ENCODE data around the gene CELSR3.
A peak's percentile ranks its signal among the peaks of the same experiment; 100 is the strongest.

Gene CELSR3

DNA sequence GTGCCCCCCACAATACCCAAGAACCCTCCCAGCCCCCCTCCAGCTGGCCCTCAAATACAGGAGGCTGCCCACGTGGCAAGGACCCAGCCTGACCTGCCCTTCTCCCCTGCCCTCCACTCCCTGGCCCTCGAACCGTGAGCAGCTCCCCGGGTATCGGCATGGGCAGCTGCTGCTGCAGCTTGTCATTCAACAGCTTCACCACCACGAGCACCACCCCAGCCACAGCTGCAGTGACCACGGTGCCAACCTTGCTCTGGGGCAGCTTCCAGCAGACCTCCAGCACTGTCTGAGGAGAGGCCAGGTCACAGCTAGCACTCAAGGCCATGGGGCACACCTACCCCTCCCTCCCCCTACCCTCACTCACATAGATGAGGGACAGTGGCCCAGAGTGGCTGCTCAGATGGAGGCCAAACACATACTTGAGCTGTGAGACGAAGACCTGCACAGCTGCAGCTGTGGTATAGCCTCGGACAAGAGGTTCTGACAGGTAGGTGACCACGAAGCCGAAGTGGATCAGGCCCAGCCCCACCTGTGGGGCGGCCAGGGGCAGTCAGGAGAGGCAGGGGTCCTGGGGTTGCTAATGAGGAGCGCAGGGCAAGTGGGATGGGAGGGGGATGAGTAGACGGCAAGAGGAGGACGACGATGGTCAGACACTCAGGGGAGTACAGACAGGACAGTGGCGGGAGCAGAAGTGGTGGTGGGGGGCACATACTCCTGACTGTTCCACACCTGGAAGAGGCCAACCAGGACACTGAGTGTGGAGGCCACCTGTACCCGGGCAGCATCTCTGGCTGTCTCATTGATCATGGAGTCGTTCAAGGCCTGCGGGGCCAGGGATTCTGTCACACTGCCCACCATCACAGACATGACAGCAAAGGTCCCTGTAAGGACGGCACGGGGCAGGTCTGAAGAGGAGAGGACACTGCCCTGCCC is 30.9 kb downstream of the CELSR3 start:
- DNase-seq = no peak

DNA sequence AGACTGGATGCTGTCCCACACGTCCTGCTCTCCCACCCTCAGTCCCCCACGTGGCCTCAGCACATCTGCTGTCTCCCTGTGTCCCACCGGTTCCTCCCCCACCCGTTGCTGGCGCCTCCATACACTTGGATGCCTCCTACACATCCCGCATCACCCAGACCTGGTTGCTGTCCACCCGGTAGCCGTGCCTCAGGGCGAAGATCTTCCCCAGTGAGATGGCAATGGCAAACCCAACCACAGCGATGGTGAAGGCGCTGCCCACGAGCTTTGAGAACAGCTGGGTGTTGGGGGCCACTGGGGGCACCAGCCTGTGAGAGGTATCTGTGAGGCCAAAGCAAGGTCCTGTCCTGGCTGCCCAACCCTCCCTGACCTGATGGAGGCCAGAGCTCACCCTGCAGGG is 31.9 kb downstream of the CELSR3 start:
- no peak for DNase-seq

DNA sequence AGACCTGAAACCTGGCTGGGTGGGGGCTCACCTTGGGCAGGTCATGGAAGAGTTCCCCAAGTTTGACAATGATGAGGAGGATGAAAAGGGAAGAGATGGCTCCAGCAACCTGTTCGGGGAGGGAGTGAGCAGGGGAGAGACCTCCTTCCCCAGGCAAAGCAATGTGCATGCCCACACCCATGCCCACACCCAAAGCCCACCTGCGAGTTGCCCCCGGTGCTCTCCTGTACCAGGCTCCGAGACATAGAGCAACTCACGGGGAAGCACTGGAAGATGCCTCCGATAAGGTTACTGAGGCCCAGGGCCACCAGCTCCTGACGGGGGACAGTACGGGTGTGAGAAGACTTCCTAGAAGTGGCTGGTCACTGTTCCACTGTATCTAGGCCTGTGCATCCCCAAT is 32.3 kb downstream of the CELSR3 start:
- no peak for DNase-seq

DNA sequence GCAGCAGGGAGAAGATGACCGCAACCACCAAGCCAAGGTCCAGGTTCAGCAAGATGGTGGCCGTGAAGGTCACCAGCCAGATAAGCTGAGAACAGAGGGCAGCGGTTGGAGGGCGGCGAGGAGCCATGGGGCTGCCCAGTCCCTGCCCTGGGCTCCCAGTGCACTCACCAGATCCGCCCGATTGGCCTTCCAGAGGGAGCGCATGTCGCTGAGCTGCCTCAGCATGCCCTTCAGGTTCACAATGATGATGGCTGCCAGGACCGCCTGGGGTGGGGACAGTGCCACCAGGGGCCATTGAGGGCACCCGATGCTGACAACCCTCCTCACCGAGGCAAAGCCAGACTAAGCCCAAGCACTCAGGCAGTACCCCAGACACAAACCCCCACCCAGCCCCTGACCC is 32.8 kb downstream of the CELSR3 start:
- no peak for DNase-seq

DNA sequence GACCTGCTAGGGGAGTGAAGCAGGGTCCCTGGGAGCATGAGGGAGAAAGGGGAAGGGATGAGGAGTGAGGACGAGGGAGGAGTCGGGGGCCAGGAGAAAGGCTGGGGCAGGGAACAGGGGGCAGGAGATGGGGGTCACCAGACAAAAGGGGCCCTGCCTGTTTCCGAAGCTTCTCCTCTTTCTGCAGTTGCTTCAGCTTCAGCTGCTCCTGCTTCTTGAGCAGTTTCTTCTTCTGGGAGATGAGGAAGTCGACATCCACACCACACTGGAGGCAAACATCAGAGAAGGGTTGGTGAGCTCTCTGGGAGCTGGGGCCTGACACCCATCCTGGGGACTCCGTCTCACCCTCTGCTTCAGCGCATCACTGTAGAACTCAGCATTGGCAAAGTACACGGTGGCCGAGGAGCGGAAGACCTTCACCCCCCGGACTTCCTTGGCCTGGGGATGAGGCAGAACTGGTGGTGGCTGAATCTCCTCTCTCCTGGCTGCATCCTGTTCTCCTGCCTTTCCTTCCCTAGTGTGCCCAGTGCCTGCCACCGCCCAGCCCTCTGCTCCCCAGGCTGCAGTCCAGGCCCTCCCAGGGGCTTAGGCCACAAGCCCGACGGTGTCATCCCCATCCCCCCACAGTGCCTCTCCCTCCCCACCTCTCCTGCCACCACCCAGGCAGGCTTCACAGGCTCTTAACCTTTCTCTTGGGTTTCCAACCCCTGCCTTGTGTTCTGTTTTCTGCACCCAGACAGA is 34.2 kb downstream of the CELSR3 start:
- no peak for DNase-seq

DNA sequence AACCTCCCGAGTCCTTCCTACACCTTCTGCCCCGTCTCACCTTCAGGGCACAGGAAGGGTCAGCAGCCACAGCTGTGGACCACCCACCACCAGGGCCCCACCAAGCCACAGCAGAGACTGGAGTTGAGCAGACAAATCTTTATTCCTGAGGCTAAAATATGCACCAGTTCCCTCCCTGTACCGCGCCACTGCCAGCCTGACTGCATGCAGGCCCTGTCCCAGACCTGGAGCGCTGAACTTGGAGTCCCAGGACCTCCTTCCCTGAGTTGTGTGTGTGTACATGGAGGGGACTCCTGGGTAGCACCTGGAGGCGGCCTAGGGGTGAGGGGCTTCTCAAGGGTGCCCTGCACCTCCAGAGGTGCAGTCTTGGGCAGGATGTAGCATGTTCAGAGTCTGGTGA is 37.1 kb downstream of the CELSR3 start:
- DNase-seq = no peak

DNA sequence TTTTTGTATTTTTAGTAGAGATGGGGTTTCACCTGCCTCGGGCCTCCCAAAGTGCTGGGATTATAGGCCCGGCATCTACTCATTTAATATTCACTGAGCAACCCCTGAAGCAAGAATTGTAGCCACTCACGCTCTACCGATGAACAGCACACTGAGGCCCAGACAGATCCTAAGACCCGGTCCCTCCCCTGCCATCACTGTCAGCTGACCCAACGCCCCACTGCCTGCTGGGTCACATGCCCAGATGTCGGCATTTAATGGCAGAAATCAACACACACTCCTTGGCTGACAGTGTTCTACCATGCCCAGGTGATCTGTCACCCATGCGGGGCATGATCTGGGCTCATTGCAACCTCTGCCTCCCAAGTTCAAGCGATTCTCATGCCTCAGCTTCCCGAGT is 37.9 kb downstream of the CELSR3 start:
- DNase-seq = no peak

DNA sequence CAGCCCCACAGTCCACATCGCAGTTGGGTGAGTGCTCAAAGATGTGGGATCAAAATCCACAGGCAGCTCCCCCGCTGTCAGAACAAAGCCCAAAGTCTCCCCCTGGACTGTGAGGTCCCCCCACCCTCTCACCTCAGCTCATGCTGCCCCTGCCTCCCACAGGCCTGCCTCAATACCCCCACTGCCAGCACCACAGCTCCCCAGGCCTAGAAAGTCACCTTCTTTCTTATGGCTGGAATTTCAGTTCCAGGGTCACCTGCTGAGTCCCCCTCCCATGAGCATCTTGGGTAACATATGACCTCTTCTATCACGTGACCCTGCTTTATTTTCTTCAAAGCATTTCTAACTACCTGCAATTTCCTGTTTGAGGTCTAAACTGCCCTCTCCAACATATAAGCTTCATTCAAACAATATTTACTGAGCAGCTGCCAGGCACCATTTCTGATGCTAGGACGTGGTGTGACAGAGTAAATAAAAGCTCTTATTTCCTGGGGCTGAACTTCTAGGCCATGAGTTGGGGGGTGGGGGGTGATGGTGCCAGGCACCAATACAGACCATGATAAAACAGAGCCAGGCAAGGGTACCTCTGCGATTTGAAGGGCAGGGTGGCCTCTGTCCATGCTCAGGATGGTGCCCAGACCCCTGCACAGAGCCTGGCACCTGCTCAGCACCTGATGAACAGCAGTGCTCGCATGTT is 38.7 kb downstream of the CELSR3 start:
- no peak for DNase-seq

DNA sequence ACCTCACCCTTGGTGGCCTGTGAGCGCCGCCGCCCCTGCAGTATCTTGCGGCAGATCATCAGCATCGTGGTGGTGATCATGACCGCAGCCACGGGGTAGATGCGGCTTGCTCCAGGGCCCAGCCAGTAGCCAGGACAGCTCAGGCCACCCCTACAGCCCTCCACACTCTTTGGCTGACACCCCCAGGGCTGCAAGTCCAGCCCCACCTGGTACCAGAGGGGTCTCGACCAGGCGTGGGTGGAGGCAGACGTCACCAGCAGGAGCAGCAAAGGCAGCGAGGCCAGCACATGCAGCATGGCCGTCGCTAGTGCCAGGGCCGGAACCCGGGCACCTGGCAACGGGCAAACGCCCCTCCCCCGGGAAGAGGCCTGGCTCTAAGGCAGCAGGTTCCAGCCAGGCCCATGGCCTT is 41.2 kb downstream of the CELSR3 start, which contains the start of gene TMEM89:
TMEM89 (minus strand) TSS at position 309 of the 409 bp plus-strand sequence; CDS start at position 296, 13 bp downstream.
- no peak for DNase-seq

DNA sequence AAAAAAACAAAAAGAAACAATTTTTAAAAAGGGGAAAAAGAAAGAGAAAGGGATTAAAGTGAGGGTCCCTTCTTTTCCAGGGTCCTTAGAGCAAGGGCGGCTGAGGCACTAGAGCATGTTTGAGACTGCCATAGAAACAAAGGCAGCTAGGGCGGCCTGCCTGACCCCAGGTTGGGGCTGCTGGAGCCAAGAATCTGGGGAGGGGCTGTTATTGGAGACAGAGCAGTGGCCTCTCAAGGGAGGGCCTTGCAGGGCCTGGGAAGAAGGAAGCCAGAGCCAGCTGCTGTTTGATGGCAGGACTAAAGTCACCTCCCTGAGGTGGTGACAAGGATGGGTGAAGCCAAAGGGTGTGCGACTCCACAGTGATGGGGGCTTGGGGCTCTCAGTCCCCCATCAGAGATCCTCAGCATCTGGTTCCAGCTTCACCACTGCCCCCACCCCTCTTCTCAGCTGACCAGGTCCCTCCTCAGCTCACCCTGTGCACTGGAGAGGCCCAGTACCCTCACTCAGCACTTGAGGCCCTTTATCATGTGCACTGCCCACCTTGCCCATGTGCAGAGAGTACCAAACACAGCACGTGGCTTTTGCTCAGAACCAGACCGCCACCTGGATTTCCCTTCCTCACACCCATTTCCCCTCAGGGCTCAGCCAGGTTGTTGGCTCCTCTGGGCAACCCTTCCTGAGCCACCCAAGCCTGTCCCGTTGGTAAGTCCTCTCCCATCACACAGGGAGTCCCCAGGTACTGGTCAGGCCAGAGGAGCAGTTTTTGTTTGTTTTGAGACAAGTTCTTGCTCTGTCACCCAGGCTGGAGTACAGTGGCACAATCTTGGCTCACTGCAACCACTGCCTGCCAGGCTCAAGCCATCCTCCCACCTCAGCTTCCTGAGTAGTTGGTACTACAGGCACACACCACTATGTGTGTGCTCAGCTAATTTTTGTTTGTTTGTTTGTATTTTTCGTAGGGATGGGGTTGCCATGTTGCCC is 42.9 kb downstream of the CELSR3 start:
- DNase-seq = no peak

DNA sequence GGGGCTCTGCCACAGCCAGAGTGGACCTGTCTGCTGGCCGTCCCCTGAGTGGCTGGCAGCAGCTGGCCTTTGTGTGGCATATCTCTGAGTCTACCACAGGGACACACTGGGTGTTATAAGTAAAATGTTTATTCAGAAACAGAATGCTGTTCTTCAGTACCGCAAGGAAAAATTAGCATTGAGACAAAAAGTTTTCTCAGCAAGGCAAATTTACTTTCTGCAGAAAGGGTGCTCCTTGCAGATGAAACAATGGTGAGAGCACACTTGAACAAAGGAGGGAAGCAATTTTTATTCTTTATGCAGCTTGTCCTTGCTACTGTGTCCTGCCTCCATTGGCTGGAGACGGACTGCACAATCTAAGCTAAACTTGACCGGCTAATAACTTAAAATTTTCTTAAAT is 45.1 kb downstream of the CELSR3 start:
- DNase-seq = no peak

DNA sequence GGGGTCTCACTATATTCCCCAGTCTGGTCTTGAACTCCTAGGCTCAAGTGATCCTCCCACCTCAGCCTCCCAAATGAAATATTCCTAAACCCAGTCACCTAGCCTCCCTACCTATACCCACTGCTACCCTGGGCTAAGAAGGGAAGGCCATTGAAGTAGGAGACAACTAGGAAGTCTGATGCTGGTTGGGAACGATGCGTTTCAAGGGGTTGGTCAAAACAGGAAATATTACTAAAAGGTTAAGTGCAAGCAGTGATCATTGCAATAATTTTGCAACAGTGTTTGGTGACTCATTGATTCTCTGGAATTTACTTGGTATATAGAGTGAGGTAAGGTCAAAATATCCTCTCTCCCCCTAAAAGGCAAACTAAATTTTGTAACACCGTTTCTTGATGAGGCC is 48.6 kb downstream of the CELSR3 start:
- DNase-seq = no peak

DNA sequence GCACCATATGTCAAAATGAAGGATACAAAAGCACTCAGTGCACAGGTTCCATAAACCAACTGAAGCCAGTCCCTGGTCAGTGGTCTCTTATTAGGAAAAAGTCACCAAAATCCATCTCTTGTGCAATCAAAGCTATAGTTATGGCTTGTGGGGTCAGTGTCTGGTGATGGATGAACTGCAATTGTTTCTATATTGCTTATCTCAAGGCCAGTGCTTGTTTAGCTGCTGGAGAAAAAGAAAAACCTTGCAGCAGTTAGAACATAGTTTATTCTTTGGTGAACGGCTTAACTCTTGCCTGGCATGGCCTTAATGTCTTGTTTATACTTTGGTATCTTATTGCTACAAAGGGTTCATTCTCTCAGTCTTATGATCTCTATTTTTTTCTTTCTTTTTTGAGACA is 50.4 kb downstream of the CELSR3 start:
- DNase-seq = no peak

DNA sequence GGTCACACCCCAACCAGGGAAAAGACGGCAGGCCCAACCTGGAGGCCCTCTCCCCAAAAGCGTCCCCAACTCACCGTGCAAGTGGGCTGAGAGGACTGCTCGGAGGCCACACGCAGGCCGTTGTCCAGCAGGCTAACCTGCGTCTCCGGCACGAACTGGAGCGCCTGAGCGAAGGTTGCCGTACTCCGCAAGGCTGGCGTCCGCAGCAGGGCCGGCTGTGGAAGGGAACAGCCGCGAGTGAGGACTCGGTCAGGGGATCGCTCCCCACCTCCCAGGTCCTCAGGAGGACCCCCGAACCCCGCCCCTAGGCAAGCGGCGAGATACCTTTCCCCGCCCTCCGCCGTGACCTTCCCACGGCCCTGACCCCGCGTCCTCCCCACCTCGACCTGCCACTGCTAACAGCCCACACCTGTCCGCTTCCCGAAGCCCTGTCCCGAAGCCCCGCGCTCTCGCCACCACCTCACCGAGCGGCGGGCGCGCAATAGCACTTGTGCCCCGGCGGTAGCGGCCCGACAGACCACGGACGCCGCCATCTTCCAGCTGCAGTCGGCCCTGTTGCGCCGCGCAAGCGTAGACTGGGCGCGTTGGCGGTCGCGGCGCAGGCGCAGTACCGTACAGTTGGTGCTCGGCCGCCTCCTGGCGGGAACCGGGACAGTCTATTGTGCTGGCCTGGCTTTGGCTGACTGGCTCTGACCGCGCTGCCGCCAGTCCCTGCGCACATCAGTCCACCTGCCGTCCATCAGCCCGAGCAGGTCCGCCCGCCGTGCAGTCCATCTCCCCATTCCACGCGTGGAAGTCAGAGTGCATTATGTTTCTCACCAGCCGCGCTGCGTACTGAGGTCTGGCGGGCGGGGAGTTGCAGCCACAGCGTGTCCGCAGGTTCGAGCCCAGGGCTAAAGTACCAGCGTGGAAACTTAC is 53.3 kb downstream of the CELSR3 start, which contains the start of gene UQCRC1:
UQCRC1 (minus strand) TSS at position 559 of the 918 bp plus-strand sequence; CDS start at position 533, 26 bp downstream.
- DNase-seq = peak; percentile 78

DNA sequence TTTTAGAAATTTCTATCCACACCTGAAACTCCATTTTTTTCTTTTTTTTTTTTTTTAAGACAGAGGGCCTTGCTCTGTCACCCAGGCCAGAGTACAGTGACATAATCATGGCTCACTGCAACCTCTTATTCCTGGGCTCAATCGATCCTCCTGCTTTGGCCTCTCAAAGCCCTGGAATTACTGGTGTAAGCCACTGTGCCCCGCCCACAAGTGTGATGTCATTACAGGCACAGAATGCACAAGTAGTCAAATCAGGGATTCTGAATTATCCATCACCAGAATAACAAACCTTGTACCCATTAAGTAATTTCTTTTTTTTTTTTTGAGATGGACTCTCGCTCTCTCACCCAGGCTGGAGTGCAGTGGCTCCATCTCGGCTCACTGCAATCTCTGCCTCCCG is 55.2 kb downstream of the CELSR3 start:
- no peak for DNase-seq

DNA sequence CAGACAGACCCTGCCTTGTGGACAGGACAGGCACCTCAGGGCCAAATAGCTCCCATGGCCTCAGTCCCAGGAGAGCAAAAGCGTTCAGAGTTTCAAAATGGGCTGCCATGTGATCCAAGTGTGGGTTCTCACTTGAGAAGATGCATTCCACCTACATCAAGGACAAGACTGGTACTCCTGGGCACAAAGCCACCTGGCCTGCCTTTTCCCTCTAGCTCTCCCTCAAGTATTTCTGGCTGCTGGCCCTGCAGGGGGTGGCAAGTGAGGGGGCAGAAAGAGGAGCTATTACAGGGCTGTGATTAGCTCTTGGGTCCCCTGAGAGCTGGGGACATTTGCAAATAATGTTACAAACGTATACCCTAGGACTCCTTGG is 61.1 kb downstream of the CELSR3 start:
- no peak for DNase-seq

DNA sequence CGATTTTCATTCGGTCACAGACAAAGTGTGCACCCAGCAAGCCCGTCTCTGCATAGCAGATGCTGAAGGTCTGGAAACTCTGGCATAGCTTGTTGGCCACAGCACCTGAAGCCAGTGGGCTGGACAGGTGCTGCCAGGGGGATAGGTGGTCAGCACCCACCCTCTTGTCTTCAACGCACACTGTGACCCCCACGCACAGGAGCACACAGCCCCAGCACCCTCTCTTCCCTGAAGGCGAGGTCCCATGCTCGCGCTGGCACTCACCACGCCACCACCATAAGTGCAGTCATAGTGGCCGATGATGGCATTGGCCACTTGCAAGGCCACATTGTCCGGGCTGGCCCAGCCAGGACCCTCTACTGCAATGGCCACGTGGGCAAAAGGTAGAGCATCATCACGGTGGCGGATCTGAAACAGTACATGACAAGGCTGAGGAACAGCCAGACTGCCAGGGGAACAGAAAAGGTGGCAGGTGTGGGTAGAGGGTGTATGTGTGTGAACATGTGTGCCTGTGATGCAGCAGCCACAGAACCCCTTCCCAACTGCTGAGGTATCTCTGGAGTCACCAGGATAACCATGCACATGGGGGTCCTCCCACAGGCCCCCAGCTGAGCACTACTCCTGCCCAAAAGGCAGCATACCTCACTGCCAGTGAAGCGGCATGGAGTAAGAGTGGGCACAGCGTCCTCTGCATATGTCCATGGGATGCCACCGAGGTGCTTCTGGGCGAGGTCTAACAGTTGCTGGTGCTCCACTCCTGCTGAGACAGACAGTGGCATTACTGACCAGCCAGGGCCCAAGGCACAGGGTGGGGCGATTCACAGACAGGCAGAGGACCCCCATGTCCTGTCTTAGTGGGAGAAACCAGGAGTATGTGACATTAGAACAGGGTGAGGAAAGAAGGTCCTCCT is 61.7 kb downstream of the CELSR3 start:
- no peak for DNase-seq

DNA sequence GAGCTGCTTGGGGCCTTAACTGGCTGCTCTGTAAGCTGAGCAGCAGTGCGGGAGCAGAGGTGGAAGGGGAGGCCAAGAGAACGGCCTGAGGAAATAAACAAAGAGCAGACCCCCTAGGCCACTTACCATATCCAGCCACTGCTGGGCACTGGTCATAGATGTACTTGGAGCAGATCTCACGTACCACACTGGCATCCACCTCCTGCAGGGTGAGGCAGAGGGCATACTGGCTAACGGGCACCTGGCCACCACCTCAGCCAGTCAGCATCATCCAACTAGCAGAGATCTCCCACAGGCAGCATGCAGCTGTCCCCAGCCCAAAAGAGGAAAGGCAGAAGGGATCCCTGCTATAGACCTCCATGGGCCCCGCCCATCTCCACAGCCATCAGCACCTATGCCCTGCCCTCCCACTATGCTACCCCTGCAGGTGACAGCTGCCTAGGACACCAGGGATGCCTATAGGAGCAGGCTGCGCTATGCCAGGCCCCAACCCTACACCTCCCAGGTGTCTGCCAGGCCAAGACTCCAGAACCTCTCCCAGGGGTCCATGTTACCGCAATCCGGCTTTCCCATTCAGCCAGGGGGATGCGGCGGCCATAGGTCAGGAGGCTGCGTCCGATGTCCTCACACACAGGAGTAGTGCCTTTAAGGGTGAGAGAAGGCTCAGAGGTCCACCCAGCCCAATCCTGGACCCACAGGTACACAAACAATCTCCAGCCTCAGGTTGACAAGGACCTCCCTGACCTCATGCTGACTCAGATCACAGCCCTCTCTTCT is 63.0 kb downstream of the CELSR3 start:
- DNase-seq = no peak

DNA sequence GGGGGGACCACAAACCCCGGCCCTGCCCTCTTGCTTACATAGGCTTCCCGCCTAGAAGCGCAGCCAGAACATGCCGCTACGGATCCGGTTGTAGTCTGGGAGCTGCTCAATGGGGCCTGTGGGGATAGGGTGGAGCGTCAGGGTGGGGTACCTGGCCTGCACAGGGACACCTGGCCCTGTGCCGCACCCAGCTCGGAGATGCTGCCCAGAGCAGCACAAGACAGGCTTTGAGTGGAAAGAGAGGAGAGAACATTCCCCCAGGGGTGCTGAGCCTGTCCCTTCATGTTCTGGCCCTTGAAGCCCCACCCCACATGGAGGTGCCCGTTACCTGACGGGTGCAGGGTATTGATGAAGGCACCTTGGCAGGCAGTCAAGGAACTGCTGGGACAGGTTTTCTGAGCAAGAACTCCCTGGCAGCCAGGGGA is 63.6 kb downstream of the CELSR3 start:
- no peak for DNase-seq
